ENCODE data around the gene GNG7.
"Not testable (repeated sequence)": the region's sequence is repeated elsewhere in the genome, so short reads cannot be mapped to it uniquely, and the experiment has no call there.

GNG7 gene

DNA sequence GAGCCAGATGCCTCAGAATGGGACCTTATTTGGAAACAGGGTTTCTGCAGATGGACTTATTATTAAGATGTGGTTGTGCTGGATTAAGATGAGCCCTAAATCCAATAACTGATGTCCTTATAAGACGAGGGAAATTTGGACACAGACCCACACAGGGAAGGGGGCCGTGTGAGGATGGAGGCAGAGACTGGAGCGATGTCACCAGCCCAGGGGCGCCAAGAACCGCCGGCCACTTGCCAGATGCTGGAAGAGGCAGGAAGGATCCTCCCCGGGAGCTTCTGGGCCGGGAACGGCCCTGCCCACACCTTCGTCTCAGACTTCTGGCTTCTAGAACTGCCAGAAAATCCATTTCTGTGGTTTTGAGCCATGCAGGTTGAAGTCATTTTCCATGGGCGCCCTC, 26.6 kb downstream of the GNG7 start:
- DNase-seq: no peak

- no peak for DNase-seq
These were observed 32.3 kb downstream of the GNG7 start for GRCh38 chr19:2670217-2670616.

- no peak for DNase-seq
These were observed 34.2 kb downstream of the GNG7 start for GRCh38 chr19:2668175-2668763.

GRCh38 chr19:2667349-2667748, 35.1 kb downstream of the GNG7 start:
- not testable (repeated sequence) for DNase-seq

- no peak for DNase-seq
These were observed 36.0 kb downstream of the GNG7 start for GRCh38 chr19:2666344-2666994.

- DNase-seq: no peak
These were observed 37.4 kb downstream of the GNG7 start for GRCh38 chr19:2665103-2665502.

DNA sequence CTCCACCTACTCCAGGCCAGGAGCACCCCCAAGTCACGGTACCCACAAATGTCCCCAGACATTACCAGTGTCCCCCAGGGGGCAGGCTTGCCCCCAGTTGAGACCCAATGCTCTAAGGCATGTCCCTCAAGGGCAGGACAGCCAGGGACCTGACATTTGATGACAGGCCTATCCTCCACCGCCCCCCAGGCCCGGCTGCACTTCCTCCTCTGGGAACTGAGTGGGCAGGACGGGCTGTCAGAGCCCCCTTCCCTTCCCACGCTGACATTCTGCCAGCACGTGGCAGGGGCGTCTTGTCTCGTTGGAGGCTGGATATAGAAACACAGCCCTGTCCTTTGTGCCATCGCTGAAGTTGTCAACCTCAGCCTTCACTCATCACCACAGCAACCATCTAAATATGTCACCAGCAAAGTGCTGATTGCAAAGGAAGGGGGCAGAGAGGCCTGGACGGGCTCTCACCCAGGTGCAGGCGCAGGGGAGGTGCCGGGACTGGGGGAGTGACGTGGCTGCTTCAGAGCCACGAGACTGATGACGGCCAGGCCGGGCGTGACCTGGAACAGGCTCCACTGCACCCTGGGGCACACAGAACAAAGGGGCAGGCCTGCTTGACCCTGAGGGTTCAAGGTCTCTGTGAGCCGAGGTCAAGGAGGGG, 38.4 kb downstream of the GNG7 start:
- DNase-seq: no peak

- DNase-seq: no peak
These were observed 40.9 kb downstream of the GNG7 start for GRCh38 chr19:2661615-2662014.

DNA sequence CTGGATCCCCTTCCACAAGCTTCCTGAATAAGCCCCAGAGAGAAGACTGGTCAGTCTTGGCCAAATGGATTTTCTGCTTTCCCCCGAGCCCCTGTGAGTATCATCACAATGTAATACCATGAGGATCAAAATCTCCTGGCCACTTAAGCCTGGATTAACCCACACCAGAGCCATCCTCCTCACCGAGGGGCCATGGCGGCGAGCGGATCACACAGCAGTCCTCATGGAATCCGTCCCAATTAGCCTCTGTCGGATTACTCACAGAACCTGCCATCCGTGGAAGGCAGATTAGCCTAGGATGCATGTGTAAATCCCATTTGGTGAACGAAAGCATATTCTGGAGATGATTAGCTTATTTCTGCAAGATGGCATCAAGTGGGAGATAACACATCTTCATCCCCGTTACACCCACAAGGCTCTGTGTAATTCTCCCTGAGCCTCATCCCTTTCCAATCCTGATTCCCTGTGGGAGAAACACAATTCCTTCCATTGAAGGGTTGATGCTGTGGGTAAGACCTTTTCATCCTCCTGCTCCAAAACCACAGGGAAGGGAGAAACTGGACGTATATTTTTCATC, 42.5 kb downstream of the GNG7 start:
- DNase-seq: no peak

DNA sequence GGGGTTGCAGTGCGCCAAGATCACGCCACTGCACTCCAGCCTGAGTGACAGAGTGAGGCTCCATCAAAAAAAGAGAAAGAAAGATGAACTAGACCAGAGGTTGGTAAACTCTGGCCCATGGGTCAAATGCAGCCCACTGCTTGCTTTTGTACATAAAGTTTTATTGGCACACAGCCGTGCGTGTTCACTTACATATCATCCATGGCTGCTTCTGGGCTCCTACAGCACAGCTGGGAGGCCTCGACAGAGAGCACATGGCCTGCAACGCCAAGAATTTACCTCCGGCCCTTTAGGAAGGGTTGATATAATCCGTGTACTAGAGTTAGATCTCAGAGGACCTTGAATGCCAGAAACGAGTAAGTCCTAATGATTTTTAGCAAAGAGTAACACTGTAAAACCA, 46.0 kb downstream of the GNG7 start:
- no peak for DNase-seq

- DNase-seq: no peak
These were observed 48.5 kb downstream of the GNG7 start for GRCh38 chr19:2653710-2654707.

GRCh38 chr19:2653218-2653617, 49.3 kb downstream of the GNG7 start:
- DNase-seq: no peak

GRCh38 chr19:2652504-2653099, 49.9 kb downstream of the GNG7 start:
- DNase-seq: no peak

DNA sequence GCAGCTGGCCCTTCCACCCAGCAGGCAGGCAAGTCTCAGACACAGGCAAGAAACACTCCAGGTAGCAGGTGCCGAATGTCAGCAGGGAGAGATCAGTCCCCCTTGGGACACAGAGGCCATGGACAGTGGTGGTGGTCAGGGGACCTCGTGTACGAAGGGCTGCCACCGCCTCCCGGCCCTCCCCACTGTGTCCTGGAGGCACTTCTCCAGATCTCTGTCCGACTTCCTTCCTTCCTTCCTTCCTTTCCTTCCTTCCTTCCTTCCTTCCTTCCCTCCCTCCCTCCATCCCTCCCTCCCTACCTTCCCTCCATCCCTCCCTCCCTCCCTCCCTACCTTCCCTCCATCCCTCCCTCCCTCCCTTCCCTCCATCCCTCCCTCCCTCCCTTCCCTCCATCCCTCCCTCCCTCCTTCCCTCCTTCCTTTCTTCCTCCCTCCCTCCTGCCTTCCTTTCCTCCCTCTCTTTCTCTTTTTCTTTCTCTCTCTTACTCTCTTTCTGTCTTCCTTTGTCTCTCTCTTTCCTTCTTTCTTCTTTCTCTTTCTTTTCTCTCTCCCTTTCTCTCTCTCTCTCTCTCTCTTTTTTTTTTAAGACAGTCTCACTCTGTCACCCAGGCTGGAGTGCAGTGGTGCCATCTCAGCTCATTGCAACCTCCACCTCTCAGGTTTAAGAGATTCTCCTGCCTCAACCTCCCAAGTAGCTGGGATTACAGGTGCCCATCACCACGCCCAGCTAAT, 51.3 kb downstream of the GNG7 start:
- not testable (repeated sequence) for DNase-seq

- no peak for DNase-seq
These were observed 52.0 kb downstream of the GNG7 start for GRCh38 chr19:2650515-2650914.

DNA sequence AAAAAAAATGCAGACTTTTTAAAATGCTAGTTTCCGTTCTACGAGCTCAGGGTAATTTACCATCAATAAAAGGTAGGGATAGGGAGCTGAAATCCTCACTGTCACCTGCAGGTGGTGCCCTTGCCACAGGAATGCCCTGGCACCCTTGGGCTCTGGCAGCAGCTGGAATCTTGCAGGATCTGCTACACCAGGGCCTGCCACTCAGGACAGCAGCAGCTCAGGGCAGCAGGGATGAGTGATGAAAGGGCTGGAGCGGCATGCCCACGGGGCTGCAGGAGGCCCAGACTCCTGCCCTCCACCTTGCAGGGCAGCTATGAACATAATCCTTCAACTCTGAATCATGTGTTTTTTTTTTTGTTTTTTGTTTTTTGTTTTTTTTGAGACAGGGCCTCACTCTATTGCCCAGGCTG, 54.0 kb downstream of the GNG7 start:
- peak; percentile 64 for DNase-seq

DNA sequence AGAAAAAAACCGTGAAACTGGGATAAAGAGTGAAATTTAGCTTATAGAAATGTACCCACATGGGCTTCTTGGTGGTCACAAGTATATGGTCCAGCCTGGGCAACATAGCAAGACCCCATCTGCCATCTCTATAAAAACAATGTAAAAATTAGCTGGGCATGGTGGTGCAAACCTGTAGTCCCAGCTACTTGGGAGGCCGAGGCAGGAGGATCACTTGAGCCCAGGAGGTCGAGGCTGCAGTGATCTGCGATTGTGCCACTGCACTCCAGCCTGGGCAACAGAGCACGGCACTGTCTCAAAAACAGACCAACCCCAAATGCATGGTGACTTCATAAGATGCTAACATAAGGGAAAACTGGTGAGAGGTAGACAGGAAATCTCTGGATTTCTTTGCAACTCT, 54.4 kb downstream of the GNG7 start:
- DNase-seq: no peak

DNA sequence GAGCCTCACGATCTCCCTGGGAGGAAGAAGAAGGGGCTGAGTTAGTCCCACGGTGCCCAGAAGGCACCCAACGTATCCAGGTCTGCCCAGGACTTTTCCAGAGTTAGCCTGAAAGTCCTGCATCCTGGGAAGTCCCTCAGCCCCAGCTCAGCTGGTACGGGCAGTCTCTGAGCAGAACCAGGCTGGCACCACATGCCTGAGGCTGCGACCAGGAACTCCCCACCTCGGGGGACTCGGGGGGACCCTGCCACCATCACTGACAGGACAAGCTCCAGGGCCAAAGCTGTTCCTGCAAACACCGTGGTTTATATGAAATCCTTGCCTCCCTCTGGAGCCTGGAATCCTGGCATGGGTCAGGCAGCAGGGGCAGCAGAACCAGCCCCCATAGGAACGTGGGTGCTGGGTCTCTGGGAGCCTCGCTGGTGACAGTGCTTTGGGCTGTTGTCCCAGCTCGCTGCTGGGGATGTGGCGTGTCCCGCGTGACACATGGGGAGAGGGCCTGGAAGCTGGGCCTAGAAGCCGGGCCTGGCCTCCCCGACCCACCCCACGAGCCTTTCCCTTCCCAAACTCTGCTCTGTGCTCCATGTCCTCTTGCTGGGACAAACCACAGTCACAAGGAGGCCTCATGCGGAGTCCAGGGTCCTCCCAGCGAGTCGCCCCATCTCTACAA, 55.5 kb downstream of the GNG7 start:
- no peak for DNase-seq

DNA sequence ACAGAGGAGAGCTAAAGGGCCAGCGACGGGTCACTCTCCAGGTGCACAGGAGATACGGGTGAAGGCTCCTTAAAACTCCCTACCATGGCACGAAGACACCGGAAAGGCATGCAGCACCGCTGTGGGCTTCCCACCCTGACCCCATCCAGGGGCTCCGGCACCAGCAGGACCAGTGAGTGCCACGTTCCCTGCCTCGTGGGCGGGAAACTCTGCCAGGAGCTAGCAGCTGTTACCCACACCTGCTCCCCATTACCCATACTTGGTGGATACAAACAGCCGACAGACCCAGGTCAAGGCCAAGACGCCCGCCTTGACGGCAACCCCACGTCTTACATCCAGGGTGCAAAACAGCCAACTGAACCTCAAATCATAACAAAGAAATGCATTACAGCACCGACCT, 56.7 kb downstream of the GNG7 start:
- no peak for DNase-seq

DNA sequence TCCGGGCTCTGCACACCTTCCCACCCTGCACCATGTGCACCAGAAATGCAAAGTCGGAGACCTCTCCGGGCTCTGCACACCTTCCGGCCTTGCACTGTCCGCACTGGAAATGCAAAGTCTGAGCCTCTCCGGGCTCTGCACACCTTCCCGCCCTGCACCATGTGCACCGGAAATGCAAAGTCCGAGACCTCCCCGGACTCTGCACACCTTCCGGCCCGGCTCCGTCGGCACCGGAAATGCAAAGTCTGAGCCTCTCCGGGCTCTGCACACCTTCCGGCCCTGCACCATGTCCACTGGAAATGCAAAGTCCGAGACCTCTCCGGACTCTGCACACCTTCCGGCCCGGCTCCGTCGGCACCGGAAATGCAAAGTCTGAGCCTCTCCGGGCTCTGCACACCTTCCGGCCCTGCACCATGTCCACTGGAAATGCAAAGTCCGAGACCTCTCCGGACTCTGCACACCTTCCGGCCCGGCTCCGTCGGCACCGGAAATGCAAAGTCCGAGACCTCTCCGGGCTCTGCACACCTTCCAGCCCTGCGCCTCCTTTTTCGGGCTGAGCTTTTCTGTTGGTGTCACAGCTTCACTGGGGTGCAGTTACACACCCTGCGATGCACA, 59.3 kb downstream of the GNG7 start:
- DNase-seq: not testable (repeated sequence)

DNA sequence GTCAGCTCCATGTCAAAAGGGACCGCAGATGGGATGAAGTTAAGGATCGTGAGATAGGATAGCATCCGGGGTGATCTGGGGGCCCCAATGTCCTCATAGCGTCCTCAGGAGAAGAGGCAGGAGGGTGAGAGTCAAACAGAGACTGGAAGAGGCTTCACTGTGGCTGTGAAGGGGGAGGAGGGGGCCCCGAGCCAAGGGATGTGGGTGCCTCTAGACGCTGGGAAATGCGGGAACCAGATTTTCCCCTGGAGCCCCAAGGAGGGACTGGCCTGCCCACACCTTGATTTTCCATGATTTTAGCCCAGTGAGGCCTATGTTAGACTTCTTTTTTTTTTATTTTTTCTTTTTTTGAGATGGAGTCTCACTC, 61.2 kb downstream of the GNG7 start:
- DNase-seq: no peak

All from central memory CD4-positive, alpha-beta T cell (primary cell).